ENCODE results near the gene MDM1. TPM values are rescaled to one million over a fixed set of nuclear protein-coding genes. Genes with fewer than 3 reads are reported as not detected.
A peak's percentile ranks its signal among the peaks of the same experiment; 100 is the strongest.

MDM1 gene
- total and polyA plus RNA-seq, 8 donors = 9.3 to 47.5 (median 41.5) TPM

DNA sequence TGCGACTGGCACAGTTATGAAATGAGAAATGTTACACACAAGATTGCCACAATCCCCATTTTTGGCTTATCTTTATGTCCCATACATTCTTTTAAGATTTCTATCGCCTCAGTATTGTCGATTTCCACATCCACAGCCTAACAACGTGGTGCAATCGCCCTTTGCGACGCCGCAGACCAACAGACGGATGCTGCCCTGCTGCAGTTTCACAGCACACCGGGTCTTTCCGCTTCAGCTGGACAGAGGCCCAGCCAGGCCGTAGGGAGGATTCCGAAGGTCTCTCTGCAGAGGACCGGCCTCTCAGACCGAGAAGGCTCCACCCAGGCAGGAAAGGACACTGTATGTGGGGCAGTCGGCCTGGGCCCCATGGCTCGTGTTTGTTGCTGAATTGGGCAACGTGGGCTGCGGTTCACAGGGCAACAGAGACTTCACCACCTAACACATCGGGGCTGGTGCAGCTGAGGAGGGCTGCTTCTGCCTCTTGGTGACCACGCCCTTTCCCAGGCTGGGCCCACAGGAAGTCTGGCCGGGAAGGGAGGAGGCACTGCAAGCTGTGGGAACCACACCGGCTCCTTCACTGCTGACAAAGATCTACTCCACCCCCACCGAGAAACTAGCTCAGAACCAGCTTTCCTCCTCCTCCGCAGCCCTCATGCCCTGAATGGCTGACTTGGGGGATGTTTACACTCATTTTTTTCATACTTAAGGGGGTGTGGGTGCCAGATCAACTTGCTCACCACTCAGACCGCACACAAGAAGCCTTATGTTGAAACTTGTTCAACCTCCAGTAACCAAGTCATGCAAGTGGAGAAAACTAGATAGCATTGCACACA, 32.9 kb upstream of the MDM1 start:
- ATAC-seq = peak; percentile 98
- intact Hi-C loops (cut with DNase I) = no loop called here
- TF ChIP-seq, protein P1, sequence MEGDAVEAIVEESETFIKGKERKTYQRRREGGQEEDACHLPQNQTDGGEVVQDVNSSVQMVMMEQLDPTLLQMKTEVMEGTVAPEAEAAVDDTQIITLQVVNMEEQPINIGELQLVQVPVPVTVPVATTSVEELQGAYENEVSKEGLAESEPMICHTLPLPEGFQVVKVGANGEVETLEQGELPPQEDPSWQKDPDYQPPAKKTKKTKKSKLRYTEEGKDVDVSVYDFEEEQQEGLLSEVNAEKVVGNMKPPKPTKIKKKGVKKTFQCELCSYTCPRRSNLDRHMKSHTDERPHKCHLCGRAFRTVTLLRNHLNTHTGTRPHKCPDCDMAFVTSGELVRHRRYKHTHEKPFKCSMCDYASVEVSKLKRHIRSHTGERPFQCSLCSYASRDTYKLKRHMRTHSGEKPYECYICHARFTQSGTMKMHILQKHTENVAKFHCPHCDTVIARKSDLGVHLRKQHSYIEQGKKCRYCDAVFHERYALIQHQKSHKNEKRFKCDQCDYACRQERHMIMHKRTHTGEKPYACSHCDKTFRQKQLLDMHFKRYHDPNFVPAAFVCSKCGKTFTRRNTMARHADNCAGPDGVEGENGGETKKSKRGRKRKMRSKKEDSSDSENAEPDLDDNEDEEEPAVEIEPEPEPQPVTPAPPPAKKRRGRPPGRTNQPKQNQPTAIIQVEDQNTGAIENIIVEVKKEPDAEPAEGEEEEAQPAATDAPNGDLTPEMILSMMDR (IDR thresholded peaks at IDR 0.05) = no peak

DNA sequence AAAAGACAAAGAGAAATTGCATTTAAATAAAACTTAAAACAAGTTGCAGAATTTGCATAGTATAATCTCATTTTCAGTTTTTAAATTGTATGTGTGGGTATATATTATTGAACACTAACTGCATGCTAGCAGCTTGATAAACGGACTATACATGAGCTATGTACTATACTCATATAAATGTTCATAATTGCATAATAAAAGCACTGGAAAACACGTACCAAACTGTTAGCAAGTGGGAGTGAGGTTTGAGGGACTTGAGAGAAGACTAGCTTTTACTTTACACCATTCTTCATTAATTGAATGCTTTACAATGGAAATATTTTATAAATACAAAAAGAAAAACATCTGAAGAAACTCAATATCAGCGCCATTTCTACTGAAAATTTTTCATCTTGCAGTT, 32.2 kb upstream of the MDM1 start:
- peak overlapping the region; percentile 88 to 97 for H3K27ac ChIP-seq
- no peak overlapping the region for H3K4me3 ChIP-seq
- DNase-seq (no peak), ATAC-seq (no peak)
- TF ChIP-seq, protein P1 (IDR thresholded peaks at IDR 0.05) = no peak
- peaks cover 6 to 78% of the 10 kb centered on the region in 2 donors for H3K4me1 ChIP-seq
- no peaks in the 10 kb centered on the region for H3K27me3 ChIP-seq
- intact Hi-C loops (cut with DNase I) = no loop called here
- no peaks in the 10 kb centered on the region for H3K36me3 ChIP-seq
- H3K9me3 ChIP-seq = no peaks in the 10 kb centered on the region

More for the DNA sequence above, 32.9 kb upstream of the MDM1 start:
- peak overlapping the region; percentile 88 to 97 for H3K27ac ChIP-seq
- H3K27me3 ChIP-seq = no peaks in the 10 kb centered on the region
- peaks cover 6 to 70% of the 10 kb centered on the region in 2 donors for H3K4me1 ChIP-seq
- DNase-seq = peak; percentile 63 to 96 (median 93)
- H3K4me3 ChIP-seq = peak overlapping the region; percentile 16 to 37
- H3K9me3 ChIP-seq = no peaks in the 10 kb centered on the region
- H3K36me3 ChIP-seq = no peaks in the 10 kb centered on the region

DNA sequence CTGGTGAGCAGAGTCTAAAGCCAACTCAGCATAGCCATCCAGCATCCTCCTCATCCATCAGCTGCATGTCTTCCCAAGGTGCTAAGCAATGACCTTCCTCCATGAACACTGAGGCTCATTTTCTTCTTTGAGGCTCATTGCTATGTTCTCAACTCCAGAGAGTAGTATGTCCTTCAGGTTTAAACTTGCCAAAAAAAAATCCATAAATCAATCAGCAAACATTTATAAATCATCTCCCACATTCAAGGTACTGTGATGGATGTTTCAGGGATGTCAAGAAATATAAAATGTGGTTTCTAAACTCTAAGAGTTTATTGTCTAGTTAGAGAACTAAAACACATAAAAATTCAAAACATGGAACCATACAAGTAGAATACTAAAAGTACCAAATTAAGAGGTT, 29.8 kb upstream of the MDM1 start:
- no peaks in the 10 kb centered on the region for H3K27me3 ChIP-seq
- ATAC-seq (no peak), DNase-seq (no peak)
- TF ChIP-seq, protein P1 (IDR thresholded peaks at IDR 0.05) = no peak
- intact Hi-C loops (cut with DNase I) = no loop called here
- H3K27ac ChIP-seq = no peak overlapping the region
- no peaks in the 10 kb centered on the region for H3K36me3 ChIP-seq
- no peaks in the 10 kb centered on the region for H3K9me3 ChIP-seq
- H3K4me3 ChIP-seq = no peak overlapping the region
- H3K4me1 ChIP-seq = peaks cover 6 to 74% of the 10 kb centered on the region in 2 donors

DNA sequence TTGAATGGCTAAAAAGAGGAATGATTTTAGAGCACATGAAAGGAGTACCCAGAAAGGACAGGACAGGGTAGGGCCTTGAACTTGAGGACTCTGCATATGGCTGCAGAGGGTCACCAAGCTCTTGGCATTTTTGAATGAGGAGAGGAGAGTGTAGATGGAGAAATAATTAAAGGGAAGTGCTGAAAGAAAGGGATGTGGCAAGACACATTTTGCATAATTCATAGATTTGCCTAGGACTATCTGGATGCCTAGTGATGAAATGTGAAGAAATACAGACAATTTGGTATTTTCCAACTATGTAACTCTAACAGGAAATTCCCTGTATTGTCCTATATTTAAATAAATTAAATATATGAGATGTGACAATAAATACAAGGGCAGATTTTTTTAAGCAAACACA, 27.5 kb upstream of the MDM1 start:
- Histone ChIP-seq H3K27ac (peak overlapping the region in 1 of 2 donors; percentile 79), H3K4me3 (no peak overlapping the region), H3K9me3 (no peaks in the 10 kb centered on the region), H3K27me3 (no peaks in the 10 kb centered on the region), H3K4me1 (peaks cover 0 to 53% of the 10 kb centered on the region in 2 donors), H3K36me3 (no peaks in the 10 kb centered on the region)
- intact Hi-C loops (cut with DNase I) = no loop called here
- TF ChIP-seq, protein P1 (IDR thresholded peaks at IDR 0.05) = no peak
- DNase-seq (no peak), ATAC-seq (peak; percentile 15)
